Fibroblast of mammary gland (primary cell): Measurements from ENCODE around the gene HPSE2.
A peak's percentile ranks its signal among the peaks of the same experiment; 100 is the strongest.

Experiments
- DNase-seq: peaks from one replicate; pipeline ENCODE4 v3.0.0-alpha.2; 2010; ENCODE audit warnings: low read depth
- H3K4me3 ChIP-seq: 2 replicates; pipeline ENCODE4 v1.5.1; 2011; ENCODE audit warnings: low read depth, mild to moderate bottlenecking, low read length, moderate library complexity; ENCODE audit not compliant: control insufficient read depth
- CTCF ChIP-seq: conservative IDR thresholded peaks from 2 replicates; pipeline ENCODE4 v1.5.1; 2011; ENCODE audit warnings: low read depth, low read length, inconsistent platforms; ENCODE audit not compliant: control insufficient read depth, insufficient read depth

HPSE2 gene

GRCh38 chr10:98878921-98879320 is 356.7 kb downstream of the HPSE2 start:
- no peak for TF ChIP-seq CTCF
- no peak overlapping the region for H3K4me3 ChIP-seq
- DNase-seq, result no peak

GRCh38 chr10:98878418-98878817 is 357.2 kb downstream of the HPSE2 start:
- TF ChIP-seq CTCF, result no peak
- DNase-seq, result no peak
- H3K4me3 ChIP-seq, result no peak overlapping the region

- no peak for DNase-seq
- no peak for TF ChIP-seq CTCF
- H3K4me3 ChIP-seq, result no peak overlapping the region
Measured at GRCh38 chr10:98861962-98862361, 373.7 kb downstream of the HPSE2 start.

- peak; percentile 21 for TF ChIP-seq CTCF
- H3K4me3 ChIP-seq, result no peak overlapping the region
- DNase-seq, result peak; percentile 7
Measured at GRCh38 chr10:98858525-98858924, 377.1 kb downstream of the HPSE2 start.

GRCh38 chr10:98855403-98856189 is 380.1 kb downstream of the HPSE2 start:
- no peak for DNase-seq
- H3K4me3 ChIP-seq, result no peak overlapping the region
- no peak for TF ChIP-seq CTCF

GRCh38 chr10:98852686-98853085 is 383.0 kb downstream of the HPSE2 start:
- no peak overlapping the region for H3K4me3 ChIP-seq
- DNase-seq, result peak; percentile 1
- TF ChIP-seq CTCF, result peak; percentile 26

- peak; percentile 1 for DNase-seq
Measured at GRCh38 chr10:98848361-98848760, 387.3 kb downstream of the HPSE2 start.

More at GRCh38 chr10:98848361-98848760, 387.3 kb downstream of the HPSE2 start:
- no peak for TF ChIP-seq CTCF
- H3K4me3 ChIP-seq, result no peak overlapping the region
